Measurements from ENCODE around the gene PUM2.

DNA sequence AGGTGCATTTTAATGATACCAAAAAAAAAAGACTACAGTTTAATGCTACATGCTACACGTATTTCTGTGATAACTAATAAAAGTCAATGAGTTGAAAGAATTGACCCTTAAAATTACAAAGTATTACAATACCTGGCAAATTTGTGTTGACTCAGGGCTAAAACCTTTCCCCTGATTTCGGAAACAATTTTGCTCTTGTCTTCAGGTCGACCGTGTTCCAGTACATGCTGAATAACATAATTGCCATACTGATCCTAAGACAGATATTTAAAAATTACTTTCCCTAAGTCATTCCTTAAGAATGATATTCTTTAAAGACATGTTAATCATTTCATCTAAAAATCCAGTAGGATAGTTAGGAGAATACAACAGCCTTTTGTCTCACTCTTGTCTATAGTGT lies 95.9 kb downstream of the PUM2 start:
- TF ChIP-seq CTCF (IDR thresholded peaks at IDR 0.05) (no peak), POLR2A (IDR thresholded peaks at IDR 0.05) (no peak), POLR2AphosphoS5 (IDR thresholded peaks at IDR 0.05; ENCODE audit: insufficient read depth in 1 of 2, low read depth in 1 of 2) (no peak)

Data from vagina (tissue), 2 donors.